Body of pancreas (tissue), 4 donors: ENCODE results near the gene GPR137. TPM values are rescaled to one million over a fixed set of nuclear protein-coding genes. Genes with fewer than 3 reads are reported as not detected.
A peak's percentile ranks its signal among the peaks of the same experiment; 100 is the strongest.

Source experiments
- ATAC-seq: fragments of 150-250 bp; one replicate; pipeline ENCODE4 v1.9.1; 2016
- DNase-seq, 4 donors: peaks; one replicate each; pipeline ENCODE4 v3.0.0-alpha.2; 2019
- H3K27ac ChIP-seq, 4 donors: fragments of 200-600 bp; sonication (generic); 1 replicate in 3 of 4; 2 replicates in 1 of 4; pipeline versions ENCODE4 v1.5.1 to v1.6.1; 2016 to 2019; ENCODE audit warnings: mild to moderate bottlenecking in 1 of 4, mixed read lengths in 1 of 4, moderate library complexity in 1 of 4
- H3K27me3 ChIP-seq, 2 donors: fragments of 200-600 bp; sonication (generic); one replicate each; pipeline ENCODE4 v1.6.0; 2016; ENCODE audit warnings: mild to moderate bottlenecking in 1 of 2
- H3K36me3 ChIP-seq, 2 donors: fragments of 200-600 bp; sonication (generic); replicated peaks in 1 of 2; 2 replicates each; pipeline ENCODE4 v1.5.1; 2016; ENCODE audit warnings: low read depth in 2 of 2; ENCODE audit not compliant: insufficient read depth in 1 of 2
- H3K4me1 ChIP-seq: fragments of 200-600 bp; sonication (generic); one replicate; pipeline ENCODE4 v1.6.0; 2016
- H3K4me3 ChIP-seq, 2 donors: fragments of 200-600 bp; sonication (generic); 1 replicate in 1 of 2; 2 replicates in 1 of 2; pipeline ENCODE4 v1.5.1; 2016 to 2019
- H3K9me3 ChIP-seq, 3 donors: fragments of 200-600 bp; sonication (generic); 1 replicate in 2 of 3; 2 replicates in 1 of 3; pipeline ENCODE4 v1.5.1; 2016
- CTCF ChIP-seq, 7 experiments: fragments of 450-650 bp in 4 of 7; fragments of 200-600 bp in 3 of 7; sonication (generic) in 3 of 7; IDR thresholded peaks; one replicate each; pipeline ENCODE4 v1.5.1; 2016 to 2019; ENCODE audit warnings: antibody characterized with exemption in 7 of 7
- POLR2A ChIP-seq, 3 donors: fragments of 450-650 bp; IDR thresholded peaks; one replicate each; pipeline ENCODE4 v1.6.1; 2016; ENCODE audit warnings: antibody characterized with exemption in 3 of 3, mild to moderate bottlenecking in 2 of 3
- WGBS, 2 donors: methylation state at CpG; one replicate each; pipeline ENCODE4 v1.1.5; 2017; 5-methylcytosine and 5-hydroxymethylcytosine counted together
- intact Hi-C: fragments of 100-400 bp; cut with DNase I; formaldehyde crosslinking; loops from one replicate; pipeline ENCODE4 v1.15.1; 2023
- total RNA-seq, 2 donors: library from RNA; depleted of rRNA; stranded (reverse); fragments of >200 nt; gene quantifications; one replicate each; pipeline ENCODE4 v1.1.0, GENCODE V29; 2016

Gene GPR137, protein sequence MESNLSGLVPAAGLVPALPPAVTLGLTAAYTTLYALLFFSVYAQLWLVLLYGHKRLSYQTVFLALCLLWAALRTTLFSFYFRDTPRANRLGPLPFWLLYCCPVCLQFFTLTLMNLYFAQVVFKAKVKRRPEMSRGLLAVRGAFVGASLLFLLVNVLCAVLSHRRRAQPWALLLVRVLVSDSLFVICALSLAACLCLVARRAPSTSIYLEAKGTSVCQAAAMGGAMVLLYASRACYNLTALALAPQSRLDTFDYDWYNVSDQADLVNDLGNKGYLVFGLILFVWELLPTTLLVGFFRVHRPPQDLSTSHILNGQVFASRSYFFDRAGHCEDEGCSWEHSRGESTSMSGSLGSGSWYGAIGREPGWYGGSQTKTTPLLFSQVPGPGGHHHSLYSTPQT
- 10 to 100 TPM in 1 of 2 donors, 1 to 10 TPM in 1; 4.4 to 19.4 TPM for total RNA-seq

GRCh38 chr11:64284962-64285884, at the start of gene GPR137:
Gene GPR137, plus strand, starts transcription at chr11:64285848. Its CDS starts 677 bp downstream, at chr11:64286525.
- DNase-seq = peak; percentile 84 to 90 (median 89)
- peaks cover 24% of the 10 kb centered on the region for H3K4me1 ChIP-seq
- peak within 1 kb of the TSS; percentile 70 to 91 (median 88) for H3K27ac ChIP-seq
- intact Hi-C loops = no loop called here
- TF ChIP-seq CTCF (IDR thresholded peaks at IDR 0.05) (peak in 1 of 7 experiments; percentile 25), POLR2A (IDR thresholded peaks at IDR 0.05) (peak in 2 of 3 donors; percentile 19 to 45)
- H3K4me3 ChIP-seq = peak within 1 kb of the TSS; percentile 31 to 49
- H3K36me3 ChIP-seq = no peaks in the 10 kb centered on the region
- peak; percentile 84 for ATAC-seq
- WGBS, 2 donors = 1% methylated on average over 71 of the region's 102 CpGs; no CpG with 5 or more reads in 1 of the 2 donors
- no peaks in the 10 kb centered on the region for H3K27me3 ChIP-seq
- no peaks in the 10 kb centered on the region for H3K9me3 ChIP-seq

DNA sequence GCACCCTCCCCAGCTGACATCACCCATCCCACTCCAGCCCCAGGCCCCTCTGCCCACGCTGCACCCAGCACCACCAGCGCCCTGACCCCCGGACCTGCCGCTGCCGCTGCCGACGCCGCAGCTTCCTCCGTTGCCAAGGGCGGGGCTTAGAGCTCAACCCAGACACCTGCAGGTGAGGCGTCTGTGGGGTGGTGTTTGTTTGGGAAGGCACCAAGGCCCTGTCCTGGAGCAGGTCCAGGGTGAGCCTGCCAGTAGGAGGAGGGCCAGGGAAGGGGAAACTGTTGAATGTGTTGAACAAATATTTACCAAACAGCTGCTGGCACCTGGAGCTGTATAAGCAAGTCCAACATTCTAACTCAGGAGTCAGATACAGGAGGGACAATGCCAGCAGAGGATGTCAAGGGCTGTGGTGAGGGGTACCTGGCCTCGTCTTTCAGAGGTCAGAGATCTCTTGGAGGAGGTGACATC, 48.1 kb upstream of the GPR137 start:
- intact Hi-C loops = no loop called here
- no peaks in the 10 kb centered on the region for H3K36me3 ChIP-seq
- WGBS, 2 donors = 10 to 14% methylated on average over 7 to 12 of the region's 12 CpGs
- no peak overlapping the region for H3K4me3 ChIP-seq
- ATAC-seq (peak; percentile 51), DNase-seq (peak; percentile 97 to 98 (median 98))
- peak overlapping the region; percentile 84 to 100 (median 98) for H3K27ac ChIP-seq
- H3K27me3 ChIP-seq = no peaks in the 10 kb centered on the region
- no peaks in the 10 kb centered on the region for H3K9me3 ChIP-seq
- TF ChIP-seq POLR2A (IDR thresholded peaks at IDR 0.05) (peak in 2 of 3 donors; percentile 58 to 61), CTCF (IDR thresholded peaks at IDR 0.05) (peak in 4 of 7 experiments; percentile 29 to 54 (median 44))
- peaks cover 70% of the 10 kb centered on the region for H3K4me1 ChIP-seq

- DNase-seq (peak in 1 of 4 donors; percentile 59), ATAC-seq (no peak)
- no peaks in the 10 kb centered on the region for H3K36me3 ChIP-seq
- intact Hi-C loops = no loop called here
- H3K4me1 ChIP-seq = peaks cover 74% of the 10 kb centered on the region
- no peaks in the 10 kb centered on the region for H3K27me3 ChIP-seq
- no peak for TF ChIP-seq POLR2A (IDR thresholded peaks at IDR 0.05)
- TF ChIP-seq CTCF (IDR thresholded peaks at IDR 0.05) = no peak
- H3K9me3 ChIP-seq = no peaks in the 10 kb centered on the region
- peak overlapping the region; percentile 84 to 100 (median 98) for H3K27ac ChIP-seq
- 53 to 57% methylated on average over 6 to 8 of the region's 9 CpGs for WGBS, 2 donors
- H3K4me3 ChIP-seq = no peak overlapping the region
Measured at GRCh38 chr11:64238076-64238475, 47.6 kb upstream of the GPR137 start.

DNA sequence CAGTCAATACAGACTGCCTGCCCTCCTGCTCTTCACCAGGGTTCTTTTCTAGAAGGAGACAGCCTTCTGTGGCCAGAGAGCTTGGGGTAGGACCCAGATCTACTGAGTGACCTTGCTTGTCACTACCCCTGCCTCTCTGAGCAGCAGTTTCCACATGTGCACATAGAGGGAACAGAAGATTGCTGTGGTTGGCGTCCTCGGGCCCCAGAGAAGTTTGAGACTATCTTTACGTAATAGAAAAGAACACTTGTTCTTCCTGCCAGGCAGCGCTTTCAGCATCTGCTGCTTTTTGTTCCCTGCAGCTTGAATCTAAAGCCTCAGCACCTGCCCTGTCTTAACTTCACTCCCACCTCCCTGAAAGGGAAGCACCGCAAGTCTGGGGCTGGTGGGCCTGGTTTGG, 46.6 kb upstream of the GPR137 start:
- intact Hi-C loops = no loop called here
- no peaks in the 10 kb centered on the region for H3K9me3 ChIP-seq
- ATAC-seq (no peak), DNase-seq (peak in 1 of 4 donors; percentile 44)
- no peak overlapping the region for H3K4me3 ChIP-seq
- H3K27me3 ChIP-seq = no peaks in the 10 kb centered on the region
- H3K36me3 ChIP-seq = no peaks in the 10 kb centered on the region
- TF ChIP-seq POLR2A (IDR thresholded peaks at IDR 0.05) = peak in 1 of 3 donors; percentile 24
- no peak for TF ChIP-seq CTCF (IDR thresholded peaks at IDR 0.05)
- WGBS, 2 donors = 59 to 68% methylated on average over 5 of the region's 5 CpGs
- H3K27ac ChIP-seq = peak overlapping the region; percentile 84 to 100 (median 98)
- peaks cover 74% of the 10 kb centered on the region for H3K4me1 ChIP-seq
